SH-SY5Y (cell line): ENCODE measurements around the gene GAS2L3.

ENCODE experiments used
- GATA2 ChIP-seq: IDR thresholded peaks from 2 replicates; pipeline ENCODE4 v1.6.1; 2011; ENCODE audit warnings: mild to moderate bottlenecking, low read depth, low read length
- GATA3 ChIP-seq: IDR thresholded peaks from 2 replicates; pipeline ENCODE4 v1.6.1; 2011; ENCODE audit warnings: low read depth, mild to moderate bottlenecking, low read length, moderate library complexity

GAS2L3 gene

DNA sequence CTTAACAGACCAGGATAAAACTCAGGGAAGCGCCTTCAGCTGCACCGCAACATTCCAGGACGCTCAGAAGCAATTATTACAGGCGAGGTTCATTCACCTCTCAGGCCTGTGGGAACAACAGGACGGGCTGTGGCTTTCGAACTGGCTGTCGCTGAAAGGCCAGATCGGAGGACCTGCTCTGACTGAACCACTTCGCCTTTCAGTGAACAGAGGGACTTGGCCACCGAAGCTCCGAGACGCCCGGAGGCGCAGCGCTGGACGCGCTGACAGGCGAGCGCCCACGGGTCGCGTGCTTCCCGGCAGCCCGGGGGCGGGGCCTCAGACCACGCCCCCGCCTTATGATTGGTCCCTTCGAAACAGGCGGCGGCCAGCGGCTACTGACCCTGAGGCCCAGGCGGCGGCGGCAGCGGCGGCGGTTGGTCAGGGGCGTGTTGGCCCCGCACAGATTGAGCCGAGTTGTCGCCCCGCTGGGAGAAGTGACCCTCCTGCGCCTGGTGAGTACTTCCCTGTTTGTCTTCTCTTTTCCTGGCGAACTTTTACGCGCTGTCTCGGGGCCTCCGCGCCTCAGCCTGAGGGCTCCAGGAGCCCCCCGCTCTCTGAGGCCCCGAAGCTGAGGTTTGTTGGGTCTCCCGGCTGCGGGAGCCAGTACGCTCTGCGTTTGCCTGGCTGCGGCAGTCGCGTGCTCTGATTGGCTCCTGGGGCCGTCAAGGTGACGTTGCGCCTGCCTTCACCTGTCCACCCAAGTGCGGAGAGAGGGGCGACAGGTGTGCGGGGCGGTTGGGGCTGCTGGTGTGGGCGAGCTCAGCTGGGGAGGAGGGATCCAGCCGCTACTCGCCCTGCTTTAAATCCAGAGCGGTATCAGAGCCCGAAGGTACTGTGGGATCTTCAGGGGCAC is at the start of gene GAS2L3:
TSS of gene GAS2L3 (plus strand) at position 393 of the 895 bp plus-strand sequence. CDS start 21,221 bp downstream, outside the sequence.
- TF ChIP-seq GATA2 (no peak), GATA3 (no peak)

DNA sequence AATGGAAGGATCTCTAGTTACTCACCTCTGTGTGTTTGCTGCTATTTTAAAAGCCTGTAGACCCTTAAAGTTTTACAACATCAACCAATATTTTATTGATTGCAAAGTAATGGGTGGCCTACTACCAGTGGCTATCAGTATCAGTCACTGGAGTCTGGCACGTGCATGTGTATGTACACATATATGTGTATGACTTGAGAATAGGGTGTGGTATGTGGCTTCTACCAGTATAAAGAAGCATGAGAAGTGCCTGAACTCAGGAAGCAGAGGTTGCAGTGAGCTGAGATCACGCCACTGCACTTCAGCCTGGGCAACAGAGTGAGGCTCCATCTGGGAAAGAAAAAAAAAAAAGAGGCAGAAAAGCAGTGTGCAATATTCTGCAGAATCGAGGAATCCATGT is 45.5 kb upstream of the GAS2L3 start:
- TF ChIP-seq GATA3 (no peak), GATA2 (no peak)

DNA sequence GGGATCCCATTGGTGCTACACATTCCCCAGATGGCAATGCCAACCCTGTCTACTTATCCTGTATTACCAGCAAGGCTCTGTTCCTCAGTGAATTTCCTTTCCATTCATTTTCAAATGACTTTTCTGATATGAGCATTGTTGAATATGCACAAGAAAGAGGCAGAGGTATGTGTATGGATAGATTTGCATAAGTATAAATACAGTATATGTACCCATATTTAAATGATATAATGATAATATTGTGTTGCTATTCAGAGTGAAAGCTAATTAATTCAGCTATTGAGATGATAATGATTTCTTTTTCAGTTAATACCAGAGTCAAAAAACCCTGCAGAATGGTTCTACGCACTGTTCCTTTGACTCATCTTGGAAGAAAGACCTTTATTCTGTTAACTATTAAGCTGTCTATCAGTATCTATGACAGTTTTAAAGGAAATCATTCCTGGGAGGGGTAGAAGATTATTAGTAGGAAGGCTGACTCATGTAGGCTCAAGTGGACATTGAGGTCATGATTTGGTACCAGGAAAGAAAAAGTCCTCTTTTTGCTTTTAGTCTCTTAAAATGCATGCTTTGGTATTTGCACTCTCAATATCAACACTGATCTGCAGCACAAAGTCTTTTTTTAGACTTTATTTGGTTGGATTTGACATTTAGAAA is 44.9 kb upstream of the GAS2L3 start:
- TF ChIP-seq GATA3 (no peak), GATA2 (no peak)

DNA sequence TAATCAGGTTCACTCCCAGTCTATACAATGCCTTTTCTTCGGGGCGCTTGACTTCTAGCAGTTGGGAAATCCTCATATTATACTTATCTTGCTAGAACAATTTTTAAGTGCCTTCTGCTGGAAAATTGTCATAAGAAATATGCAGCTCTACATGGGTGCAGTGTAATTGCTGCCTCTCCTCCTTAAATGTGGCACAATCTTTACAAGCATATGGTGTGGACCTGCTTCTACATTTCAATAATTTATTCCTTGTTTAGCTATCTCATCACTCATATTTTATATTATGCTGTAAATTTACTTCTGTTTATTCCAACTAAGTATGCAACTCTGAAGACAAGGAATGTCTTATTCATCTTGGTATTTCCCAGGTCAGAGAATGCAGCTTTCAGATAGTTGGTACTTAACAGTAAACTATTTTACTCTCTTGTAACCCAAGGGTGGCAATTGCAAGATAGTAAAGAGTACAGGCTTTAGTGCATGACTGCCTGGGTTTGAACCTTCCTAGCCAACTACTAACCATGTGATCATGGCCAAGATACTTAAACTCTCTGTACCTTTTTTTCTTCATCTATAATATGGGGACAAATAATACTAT is 43.6 kb upstream of the GAS2L3 start:
- TF ChIP-seq GATA2: no peak
- no peak for TF ChIP-seq GATA3

DNA sequence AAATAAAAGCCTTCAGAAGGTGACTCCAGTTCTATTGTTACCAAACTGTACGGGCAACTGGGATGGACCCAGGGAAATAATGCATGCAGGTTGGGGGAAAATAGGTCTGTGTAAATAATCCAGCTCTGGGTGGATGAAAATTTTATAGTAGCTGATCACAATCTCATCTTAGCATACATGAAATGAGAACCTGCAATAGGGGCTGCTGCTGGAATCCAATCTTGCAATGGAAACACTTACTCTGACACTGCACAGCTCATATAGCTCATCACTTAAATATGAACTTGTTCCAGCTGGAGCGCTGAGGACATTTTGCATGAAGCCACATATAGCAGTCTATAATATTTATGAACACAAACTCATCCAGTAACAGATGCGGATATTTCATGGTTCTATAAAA is 40.1 kb upstream of the GAS2L3 start:
- TF ChIP-seq GATA3 (peak; percentile 55), GATA2 (peak; percentile 85)

DNA sequence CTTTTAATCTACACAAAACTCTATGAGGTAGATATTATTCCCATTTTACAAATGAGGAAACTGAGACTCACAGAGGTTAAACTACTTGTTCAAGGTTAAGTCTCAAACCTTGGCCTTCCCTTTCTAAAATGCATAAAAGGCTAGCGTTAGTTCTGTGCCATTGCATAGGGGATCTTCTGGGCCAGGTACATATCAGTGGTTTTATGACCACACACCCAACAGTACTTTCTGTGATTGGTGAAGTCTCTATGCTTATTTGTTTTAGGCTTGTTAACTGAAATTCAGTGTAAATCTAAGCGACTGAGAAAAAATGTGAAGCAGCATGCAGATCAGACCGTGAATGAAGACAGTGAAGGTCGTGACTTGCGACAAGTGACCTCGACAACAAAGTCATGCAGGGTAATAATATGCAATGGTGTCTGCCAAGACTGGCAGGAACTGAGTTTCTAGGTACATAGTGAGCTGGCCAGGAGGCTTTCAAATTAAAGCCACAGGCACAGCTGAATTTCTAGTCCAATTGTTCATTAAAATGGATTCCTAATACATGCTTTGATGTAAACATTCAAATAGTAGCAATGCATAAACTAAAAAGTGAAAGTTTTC is 38.8 kb upstream of the GAS2L3 start:
- no peak for TF ChIP-seq GATA2
- no peak for TF ChIP-seq GATA3

DNA sequence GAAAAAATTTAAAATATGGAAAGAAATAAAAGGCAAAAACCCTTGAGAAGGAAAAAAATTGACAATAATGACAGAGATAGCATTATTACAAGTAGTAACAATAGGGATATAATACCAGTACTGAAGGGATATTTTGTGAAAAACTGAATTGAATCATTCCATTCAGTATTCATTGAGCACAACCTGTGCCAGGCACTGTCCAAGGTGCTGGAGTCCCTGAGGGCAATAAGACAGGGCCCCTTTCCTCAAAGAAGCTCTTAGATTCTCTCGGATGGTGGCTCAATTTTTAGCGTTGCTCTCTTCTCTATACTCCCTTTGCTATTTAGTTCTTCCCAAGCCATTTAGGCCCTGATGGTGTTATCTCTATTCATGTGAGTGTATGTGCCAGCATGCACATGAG is 34.3 kb upstream of the GAS2L3 start:
- TF ChIP-seq GATA2 (no peak), GATA3 (no peak)

DNA sequence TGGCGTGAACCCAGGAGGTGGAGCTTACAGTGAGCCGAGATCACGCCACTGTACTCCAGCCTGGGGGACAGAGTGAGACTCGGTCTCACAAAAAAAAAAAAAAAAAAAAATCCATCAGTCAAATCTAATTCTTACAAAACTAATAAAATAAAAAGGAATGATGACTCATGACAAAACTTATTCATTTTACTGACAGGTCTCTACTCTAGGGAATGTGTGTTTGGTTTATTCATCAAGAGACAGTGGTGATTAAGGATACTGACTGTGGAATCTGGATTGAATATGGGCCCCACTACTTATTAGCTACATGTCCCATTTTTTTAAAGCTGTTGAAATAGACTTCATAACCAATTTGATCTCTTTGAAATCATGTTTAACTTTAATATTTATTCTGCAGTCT is 29.3 kb upstream of the GAS2L3 start:
- TF ChIP-seq GATA2 (no peak), GATA3 (no peak)

DNA sequence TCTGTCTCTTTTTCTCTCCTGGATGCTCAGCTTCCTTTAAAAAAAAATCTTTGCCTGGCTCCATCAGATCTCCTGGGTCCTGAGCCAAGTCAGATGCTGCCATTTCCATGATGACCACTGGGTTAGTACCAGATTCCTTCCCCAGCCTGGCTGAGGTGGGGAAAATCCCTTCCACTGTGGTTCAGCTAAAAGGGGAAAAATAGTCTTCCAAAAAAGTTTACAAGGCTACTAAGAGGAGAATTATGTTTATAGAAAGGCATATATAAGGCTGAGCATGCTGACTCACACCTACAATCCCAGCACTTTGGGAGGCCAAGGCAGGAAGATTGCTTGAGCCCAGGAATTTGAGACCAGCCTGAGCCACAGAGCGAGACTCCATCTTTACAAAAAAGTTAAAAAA is 28.4 kb upstream of the GAS2L3 start:
- TF ChIP-seq GATA2 (no peak), GATA3 (no peak)

DNA sequence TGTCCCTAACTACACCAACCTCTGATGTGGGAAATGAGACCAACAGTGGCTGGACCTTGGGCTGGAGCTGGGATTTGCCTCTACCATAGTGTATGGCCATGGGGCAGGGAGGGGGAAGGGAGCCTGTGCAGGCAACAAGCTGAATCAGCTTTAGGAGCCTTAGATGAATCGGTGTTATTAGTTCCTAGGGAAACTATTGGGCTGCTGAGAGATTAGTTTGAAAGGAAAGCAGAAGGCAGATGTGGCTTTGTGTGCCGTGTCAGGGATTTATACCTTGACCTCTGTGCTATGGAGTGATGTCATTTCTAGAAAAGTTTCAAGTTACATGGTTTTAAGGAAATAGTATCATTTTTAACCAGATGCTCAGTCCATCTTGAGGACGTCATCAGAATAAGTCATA is 19.5 kb upstream of the GAS2L3 start:
- TF ChIP-seq GATA3: no peak
- no peak for TF ChIP-seq GATA2

DNA sequence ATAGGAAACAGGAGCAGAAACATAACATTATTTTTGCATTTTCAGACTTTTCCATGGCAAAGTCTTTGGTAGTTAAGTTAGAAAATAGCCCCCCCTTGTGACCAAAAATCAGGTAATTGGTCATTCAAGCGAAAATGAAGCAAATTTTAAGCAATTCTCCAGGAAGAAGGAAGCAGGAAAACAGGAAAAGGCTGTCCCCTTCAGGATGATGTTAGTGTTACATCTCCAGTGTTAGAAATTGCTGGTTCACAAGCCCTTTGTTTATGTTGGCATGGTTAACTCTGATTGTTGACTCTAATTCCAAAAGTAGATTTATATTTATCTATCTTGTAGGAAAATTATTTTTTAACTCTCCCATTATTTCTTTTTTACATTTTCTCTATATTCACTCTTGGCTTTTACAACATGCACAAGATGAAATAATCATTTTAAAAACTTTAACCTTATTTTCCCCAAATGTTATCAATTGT is 18.8 kb upstream of the GAS2L3 start:
- TF ChIP-seq GATA3 (no peak), GATA2 (no peak)

DNA sequence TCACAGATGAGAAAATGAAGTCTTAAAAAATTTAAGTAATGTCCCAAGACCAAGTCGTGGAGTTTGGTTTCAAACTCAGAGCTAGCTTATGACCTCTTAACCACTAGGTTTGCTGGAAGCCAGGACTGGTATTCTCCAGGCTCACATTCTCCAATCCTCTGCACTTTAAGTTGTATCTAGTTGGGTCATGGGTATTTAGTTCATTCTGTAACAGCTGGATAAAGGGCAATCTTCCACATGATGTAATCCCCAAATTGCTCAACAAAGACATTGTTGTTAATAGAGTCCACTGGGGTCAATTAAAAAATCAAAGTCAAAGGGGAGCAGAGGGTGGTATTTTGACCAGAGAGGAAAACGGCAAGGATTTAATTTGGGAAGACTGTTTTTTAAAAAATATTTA is 17.8 kb upstream of the GAS2L3 start:
- TF ChIP-seq GATA2 (no peak), GATA3 (no peak)

DNA sequence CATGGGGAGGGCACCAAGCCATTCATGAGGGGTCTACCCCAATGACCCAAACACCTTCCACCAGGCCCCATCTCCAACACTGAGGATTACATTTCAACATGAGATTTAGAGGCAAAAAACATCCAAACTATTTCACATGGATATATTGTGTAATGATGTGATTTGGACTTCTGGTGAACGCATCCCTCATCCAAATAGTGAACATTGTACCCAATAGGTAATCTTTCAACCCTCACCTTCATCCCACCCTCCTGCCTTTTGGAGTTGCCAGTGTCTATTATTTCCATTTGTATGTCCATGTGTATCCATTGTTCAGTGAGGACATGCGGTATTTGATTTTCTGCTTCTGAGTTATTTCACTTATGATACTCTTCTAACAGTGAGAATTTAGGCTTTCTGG is 16.1 kb upstream of the GAS2L3 start:
- TF ChIP-seq GATA3 (no peak), GATA2 (no peak)

DNA sequence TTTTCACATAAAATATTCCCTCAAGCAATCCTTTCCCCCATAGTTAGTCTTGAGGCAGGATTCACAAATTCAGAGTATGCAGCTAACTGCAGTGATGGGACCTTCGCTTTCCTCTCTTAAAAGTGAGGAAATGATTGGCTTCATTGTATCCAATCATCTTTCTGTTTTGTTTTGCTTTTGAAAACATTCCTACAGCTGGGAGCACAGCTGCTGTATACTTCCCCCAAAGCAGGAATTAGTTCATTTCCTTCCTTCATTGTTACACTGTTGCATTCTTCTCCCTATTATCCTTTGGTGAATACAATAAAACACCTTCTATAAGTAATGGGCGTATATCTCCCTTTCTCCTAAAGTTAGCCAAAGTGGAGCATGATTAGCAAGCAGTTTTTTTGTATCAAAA is 9.4 kb upstream of the GAS2L3 start:
- TF ChIP-seq GATA3 (no peak), GATA2 (no peak)
